HG03175 (cell line): ENCODE data around the gene SCNN1B.

Source experiments
- ATAC-seq: cut with Tn5 transposase; IDR thresholded peaks from one replicate; pipeline ENCODE4 v1.9.1; 2021; ENCODE audit warnings: mild to moderate bottlenecking, moderate library complexity; ENCODE audit not compliant: unreplicated experiment

The SCNN1B gene

DNA sequence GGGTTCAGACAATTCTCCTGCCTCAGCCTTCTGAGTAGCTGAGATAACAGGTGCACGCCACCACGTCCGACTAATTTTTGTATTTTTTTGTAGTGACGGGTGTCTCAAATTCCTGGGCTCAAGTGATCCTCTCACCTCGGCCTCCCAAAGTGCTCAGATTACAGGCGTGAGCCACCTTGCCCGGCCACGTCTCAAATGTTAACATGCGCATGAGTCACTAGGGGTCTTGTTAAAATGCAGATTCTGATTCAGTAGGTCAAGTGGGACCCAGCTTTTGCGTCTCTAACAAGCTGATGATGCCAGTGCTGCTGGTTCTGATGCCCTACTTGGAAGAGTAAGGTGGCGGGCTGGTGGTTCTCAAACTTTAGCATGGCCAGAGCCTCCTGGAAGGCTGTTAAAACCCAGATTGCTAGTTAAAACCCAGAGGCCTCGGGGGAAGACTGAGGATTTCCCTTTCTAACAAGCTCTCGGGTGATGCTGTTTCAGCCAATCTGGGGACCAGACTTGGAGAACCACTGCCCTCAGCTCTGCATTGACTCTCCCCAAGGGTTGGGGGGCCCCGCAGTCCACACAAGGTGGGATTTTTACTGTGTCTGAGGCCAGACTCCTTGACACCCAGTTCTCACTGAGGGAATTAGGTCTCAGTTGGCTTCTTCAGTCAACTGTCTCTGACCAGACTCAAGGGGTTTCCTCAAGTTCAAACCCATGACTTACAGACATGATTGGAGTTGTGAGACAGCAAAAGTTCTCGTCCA, 17.9 kb downstream of the SCNN1B start:
- ATAC-seq: no peak

- no peak for ATAC-seq
Observed at GRCh38 chr16:23320693-23321092, 18.6 kb downstream of the SCNN1B start.

DNA sequence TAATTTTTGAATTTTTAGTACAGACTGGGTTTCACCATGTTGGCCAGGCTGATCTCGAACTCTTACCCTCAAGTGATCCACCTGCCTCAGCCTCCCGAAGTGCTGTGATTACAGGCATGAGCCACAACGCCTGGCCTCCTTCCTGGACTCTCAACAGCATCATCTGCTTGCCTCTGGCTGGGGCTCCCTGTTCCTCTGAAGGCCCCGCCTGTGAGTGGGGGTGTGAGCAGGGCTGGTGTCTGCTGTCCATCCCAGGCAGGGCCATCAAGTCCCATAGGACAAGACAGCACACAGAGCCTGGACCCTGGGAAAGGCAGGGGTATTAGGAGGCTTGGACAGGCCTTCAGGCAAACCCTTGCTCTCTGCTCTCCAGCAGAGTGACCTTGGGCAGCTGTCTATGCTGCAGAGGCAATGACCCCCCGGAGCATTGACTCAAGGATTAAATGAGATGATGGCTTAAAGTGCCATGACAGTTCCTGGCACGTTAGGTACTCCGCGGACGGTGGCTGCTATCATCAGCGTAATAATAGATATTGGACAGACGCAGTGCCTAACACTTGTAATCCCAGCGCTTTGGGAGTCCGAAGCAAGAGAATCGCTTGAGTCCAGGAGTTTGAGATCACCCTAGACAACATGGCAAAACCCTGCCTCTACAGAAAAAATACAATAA, 19.2 kb downstream of the SCNN1B start:
- ATAC-seq: no peak

DNA sequence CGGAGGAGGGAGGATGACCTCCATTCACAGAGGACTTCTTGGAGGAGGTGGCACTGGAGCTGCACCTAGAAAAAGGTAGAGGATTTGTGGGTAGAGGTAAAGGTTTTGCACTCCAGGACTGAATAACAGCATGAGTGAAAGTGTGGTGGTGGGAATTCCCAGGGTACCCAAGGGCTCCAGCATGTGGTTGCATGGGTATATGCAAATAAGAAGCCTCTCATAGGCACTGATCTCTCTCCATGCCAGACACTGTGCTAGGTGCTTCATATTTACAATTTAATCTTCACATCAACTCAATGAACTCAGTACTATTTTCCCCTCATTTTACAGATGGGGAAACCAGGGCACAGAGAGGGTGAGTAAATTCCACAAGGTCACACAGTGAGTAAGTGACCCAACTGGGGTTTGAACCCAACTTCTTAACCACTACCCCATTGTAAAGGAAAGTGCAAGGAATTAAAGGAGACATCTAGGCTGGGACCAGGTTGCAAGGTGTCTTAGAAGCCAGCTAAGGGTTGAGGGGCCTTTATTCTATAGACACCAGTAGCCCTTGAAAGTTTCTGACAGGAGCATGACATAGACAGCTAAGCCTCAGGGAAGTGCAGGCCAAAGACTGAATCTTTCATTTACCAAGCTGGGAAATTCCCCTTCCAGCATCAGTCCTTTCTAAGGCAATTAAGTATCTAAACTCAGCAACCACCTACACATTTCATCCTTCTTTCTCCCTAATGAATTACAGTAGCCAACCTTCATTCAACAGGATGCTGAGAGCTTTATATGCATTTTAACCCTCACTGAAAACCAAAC, 21.3 kb downstream of the SCNN1B start:
- ATAC-seq: no peak

- ATAC-seq: no peak
Observed at GRCh38 chr16:23324727-23325126, 22.6 kb downstream of the SCNN1B start.

- ATAC-seq: no peak
Observed at GRCh38 chr16:23327836-23328235, 25.7 kb downstream of the SCNN1B start.

- ATAC-seq: no peak
Observed at GRCh38 chr16:23330161-23330560, 28.1 kb downstream of the SCNN1B start.

DNA sequence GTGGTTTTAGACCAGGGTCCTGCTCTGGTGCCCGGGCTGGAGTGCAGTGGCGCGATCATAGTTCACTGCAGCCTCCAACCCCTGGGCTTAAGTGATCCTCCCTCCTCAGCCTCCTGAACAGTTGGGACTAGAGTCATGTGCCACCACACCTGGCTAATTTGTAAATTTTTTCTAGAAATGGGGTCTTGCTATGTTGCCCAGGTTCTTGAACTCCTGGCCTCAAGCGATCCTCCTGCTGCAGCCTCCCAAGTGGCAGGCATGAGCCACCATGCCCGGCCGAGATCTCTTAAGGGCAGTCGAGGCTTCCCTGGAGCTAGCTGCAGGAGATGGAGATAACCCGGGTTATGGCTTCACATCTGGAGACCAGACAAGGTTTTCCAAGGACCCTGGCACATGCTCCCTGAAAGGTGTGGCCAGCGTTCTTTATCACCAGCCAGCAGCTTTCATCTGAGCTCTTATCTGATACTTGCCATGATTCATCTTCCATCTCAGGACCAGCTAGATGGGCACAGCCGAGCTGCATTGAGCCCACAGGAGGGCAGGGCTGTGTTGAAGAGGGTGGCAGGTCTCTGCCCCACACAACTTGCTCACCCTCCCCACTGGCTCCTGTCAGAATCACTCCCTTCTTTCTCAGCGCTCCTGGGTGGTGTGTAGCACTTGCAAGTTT, 28.6 kb downstream of the SCNN1B start:
- ATAC-seq: no peak

DNA sequence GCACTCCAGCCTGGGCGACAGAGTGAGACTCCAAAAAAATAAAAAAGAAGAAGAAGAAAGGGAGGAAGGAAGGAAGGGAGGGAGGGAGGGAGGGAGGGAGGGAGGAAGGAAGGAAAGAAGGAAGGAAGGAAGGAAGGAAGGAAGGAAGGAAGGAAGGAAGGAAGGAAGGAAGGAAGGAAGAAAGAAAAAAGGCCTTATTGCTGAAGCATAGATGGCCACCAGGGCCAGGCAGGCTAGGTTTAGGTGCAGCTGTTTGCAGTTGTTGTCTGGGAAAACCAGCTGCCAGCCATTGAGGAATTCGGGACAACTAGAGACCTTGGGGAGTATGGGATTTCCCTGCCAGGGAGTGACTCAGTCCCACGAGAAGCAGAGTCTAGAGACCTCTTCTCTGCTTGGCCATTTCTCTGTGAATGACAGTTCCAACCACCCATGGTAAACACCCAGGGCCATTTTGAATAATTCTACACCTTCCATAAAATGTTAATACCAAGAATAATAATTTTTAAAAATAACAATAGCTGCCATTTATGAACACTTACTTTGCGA, 31.0 kb downstream of the SCNN1B start:
- no peak for ATAC-seq

DNA sequence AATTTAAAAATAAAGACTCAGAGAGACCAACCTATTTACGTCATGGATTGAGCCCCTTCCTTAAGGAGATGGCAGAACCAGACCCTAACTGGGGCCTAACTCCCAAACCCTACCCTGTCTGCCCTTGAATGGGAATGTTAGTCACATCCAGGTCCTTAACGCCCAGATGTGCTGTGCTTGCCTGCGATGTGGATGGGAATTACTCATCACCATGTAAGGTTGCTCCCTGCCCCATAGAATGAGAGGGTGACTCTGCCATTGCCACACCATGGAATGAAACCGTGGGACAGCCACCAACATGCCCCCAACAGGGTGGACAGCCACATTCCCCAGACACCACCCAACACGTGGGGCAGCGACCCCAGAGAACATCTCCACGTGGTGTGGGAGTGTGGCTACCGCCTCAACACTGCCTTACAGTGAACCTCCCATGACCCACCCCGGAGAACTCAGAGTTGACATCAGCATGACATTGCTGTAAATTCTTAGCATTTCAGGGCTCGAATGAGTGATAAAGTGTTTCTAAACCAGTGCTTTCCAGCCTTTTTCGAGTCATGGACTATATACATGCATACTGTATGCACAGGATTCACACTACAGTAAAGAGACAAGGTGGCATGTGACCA, 31.8 kb downstream of the SCNN1B start:
- ATAC-seq: no peak

GRCh38 chr16:23334457-23334853, 32.4 kb downstream of the SCNN1B start:
- ATAC-seq: peak; percentile 31

- no peak for ATAC-seq
Observed at GRCh38 chr16:23334950-23335349, 32.8 kb downstream of the SCNN1B start.

- ATAC-seq: no peak
Observed at GRCh38 chr16:23337836-23338550, 35.9 kb downstream of the SCNN1B start.

- ATAC-seq: no peak
Observed at GRCh38 chr16:23339787-23340186, 37.7 kb downstream of the SCNN1B start.

- ATAC-seq: no peak
Observed at GRCh38 chr16:23342083-23342640, 40.1 kb downstream of the SCNN1B start.

DNA sequence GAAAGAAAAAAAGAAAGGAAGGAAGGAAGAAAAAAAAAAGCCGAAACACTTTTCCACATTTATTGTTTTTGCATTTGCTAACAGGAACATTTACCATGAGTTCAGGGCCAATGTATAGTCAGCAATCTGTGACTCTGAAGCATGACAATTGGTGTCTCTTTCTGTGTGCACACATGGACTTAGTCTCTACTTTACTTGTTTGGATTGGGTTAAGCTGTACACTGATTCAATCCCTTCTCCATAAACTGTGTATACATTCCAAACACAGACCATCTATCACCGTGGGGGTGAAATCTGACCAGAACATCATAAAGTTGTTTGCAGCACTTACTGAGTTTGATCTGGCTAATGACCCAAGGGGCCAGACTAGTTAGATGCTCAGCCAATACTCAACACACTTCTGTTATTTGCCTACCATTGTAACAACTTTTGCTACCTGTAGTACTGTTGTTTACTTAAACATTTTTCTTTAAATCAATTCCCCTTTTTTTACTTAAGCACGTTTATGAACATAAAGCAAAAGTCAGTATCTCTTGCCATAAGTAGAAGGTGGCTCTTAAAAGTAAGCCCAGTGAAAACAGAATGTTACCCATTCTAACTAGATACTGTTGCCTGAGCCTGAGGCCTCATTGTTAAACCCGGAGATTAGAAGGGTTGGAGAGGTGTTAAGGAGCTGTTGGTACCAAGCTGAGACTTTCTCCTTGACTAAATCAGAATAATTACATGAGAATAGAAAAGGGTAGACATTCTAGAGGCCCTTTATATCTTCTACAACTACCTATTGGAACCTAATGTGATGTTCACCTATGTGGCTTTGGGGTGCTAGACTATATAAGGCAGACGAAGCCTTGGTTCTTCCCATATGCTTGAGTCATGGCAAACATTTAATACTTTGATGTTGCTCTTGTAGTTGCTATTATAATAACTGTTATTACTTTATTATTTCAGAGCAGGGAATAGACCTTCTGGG, 41.8 kb downstream of the SCNN1B start:
- no peak for ATAC-seq

- ATAC-seq: no peak
Observed at GRCh38 chr16:23345237-23345636, 43.1 kb downstream of the SCNN1B start.
